PFSK-1 (cell line): ENCODE results near the gene NMNAT3.

ENCODE experiments used
- FOXP2 ChIP-seq: optimal IDR thresholded peaks from 2 replicates; pipeline ENCODE3; 2011; ENCODE audit warnings: borderline replicate concordance, control low read depth, inconsistent platforms; ENCODE audit not compliant: insufficient read depth; ENCODE audit errors: extremely low read length, extremely low read depth
- POLR2AphosphoS5 ChIP-seq: IDR thresholded peaks from 2 replicates; pipeline ENCODE4 v1.6.1; 2012; ENCODE audit warnings: low read depth, mild to moderate bottlenecking, control low read depth, low read length, moderate library complexity
- SIN3A ChIP-seq: IDR thresholded peaks from 2 replicates; pipeline ENCODE4 v1.6.1; 2012; ENCODE audit warnings: mild to moderate bottlenecking, low read length, moderate library complexity, borderline replicate concordance; ENCODE audit not compliant: insufficient read depth
- TAF1 ChIP-seq: IDR thresholded peaks from 2 replicates; pipeline ENCODE4 v1.6.1; 2012; ENCODE audit warnings: low read length, control low read depth, borderline replicate concordance; ENCODE audit not compliant: insufficient read depth
- TF ChIP-seq, protein P1 (sequence below), 2 experiments: IDR thresholded peaks; 2 replicates each; pipeline versions ENCODE4 v1.6.1 to v1.8.0; 2011 to 2012; ENCODE audit warnings: low read depth in 2 of 2, low read length in 2 of 2, control low read depth in 1 of 2, inconsistent platforms in 1 of 2, mild to moderate bottlenecking in 1 of 2, moderate library complexity in 1 of 2; ENCODE audit not compliant: insufficient read depth in 1 of 2

NMNAT3 gene

DNA sequence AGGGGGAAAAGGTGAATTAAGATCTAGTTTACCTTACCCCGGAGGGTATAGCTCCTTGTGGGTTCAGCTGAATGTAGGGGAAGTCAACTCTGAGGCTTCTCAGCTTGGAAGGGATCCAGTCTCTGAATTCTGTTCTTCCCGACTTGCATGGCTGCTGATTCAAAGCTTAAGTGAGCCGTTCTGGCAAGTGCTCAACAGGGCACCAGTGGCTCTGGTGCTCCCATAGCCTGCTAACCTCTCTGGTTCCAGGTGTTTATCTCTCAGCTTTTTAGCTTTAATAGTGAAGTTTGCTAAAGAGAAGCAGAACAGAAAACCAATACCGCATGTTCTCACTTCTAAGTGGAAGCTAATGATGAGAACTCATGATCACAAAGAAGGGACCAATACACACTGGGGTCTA lies 92.0 kb downstream of the NMNAT3 start:
- TF ChIP-seq POLR2AphosphoS5 (no peak), TAF1 (no peak), FOXP2 (no peak), SIN3A (no peak)
- TF ChIP-seq, protein P1, sequence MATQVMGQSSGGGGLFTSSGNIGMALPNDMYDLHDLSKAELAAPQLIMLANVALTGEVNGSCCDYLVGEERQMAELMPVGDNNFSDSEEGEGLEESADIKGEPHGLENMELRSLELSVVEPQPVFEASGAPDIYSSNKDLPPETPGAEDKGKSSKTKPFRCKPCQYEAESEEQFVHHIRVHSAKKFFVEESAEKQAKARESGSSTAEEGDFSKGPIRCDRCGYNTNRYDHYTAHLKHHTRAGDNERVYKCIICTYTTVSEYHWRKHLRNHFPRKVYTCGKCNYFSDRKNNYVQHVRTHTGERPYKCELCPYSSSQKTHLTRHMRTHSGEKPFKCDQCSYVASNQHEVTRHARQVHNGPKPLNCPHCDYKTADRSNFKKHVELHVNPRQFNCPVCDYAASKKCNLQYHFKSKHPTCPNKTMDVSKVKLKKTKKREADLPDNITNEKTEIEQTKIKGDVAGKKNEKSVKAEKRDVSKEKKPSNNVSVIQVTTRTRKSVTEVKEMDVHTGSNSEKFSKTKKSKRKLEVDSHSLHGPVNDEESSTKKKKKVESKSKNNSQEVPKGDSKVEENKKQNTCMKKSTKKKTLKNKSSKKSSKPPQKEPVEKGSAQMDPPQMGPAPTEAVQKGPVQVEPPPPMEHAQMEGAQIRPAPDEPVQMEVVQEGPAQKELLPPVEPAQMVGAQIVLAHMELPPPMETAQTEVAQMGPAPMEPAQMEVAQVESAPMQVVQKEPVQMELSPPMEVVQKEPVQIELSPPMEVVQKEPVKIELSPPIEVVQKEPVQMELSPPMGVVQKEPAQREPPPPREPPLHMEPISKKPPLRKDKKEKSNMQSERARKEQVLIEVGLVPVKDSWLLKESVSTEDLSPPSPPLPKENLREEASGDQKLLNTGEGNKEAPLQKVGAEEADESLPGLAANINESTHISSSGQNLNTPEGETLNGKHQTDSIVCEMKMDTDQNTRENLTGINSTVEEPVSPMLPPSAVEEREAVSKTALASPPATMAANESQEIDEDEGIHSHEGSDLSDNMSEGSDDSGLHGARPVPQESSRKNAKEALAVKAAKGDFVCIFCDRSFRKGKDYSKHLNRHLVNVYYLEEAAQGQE (IDR thresholded peaks at IDR 0.05; ENCODE audit: insufficient read depth in 1 of 2, low read depth in 2 of 2, low read length in 2 of 2) = no peak

DNA sequence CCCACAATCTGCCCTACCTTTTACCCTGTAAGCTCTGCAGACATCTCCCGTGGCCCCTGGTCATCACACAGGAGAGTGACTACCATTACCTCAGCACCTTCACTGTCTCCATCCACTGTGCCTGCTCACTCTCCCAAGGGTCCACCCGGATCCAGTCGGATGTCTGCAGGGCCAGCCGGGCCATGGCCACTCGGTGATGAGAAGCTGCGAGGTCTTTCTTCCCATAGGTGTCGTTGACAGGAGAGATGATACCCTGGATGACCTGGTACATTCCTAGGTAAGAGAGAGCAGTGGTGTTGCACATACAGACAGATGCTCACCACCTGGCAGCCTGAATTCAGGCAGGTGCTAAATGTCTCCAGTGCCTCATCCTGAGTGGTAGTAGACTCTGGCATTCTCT lies 99.0 kb downstream of the NMNAT3 start:
- TF ChIP-seq, protein P1 (IDR thresholded peaks at IDR 0.05; ENCODE audit: insufficient read depth in 1 of 2, low read depth in 2 of 2, low read length in 2 of 2) = no peak
- TF ChIP-seq FOXP2 (no peak), POLR2AphosphoS5 (no peak), TAF1 (no peak)

- TF ChIP-seq, protein P1 (IDR thresholded peaks at IDR 0.05; ENCODE audit: insufficient read depth in 1 of 2, low read depth in 2 of 2, low read length in 2 of 2) = no peak
- no peak for TF ChIP-seq FOXP2
- TF ChIP-seq POLR2AphosphoS5 = no peak
These were observed 99.9 kb downstream of the NMNAT3 start for GRCh38 chr3:139577909-139578308.

DNA sequence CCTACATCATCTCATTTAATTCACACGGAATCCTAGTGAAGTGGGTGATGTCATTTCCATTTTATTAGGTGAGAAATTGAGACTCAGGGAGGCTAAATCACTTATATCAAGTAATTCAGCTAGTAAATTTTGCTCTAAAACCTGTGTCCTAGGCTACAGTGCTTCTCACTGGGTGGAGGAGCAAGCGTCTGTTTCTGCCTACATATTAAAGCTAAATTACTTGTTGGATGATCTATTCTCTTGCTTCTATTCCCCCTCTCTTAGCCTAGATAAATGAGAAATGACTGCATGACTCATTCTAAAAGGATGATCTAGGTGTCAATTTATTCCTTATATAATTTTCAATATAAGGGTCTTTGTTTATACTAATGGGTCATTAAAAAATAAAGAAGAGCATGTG lies 100.4 kb downstream of the NMNAT3 start:
- no peak for TF ChIP-seq SIN3A
- TF ChIP-seq, protein P1 (IDR thresholded peaks at IDR 0.05; ENCODE audit: insufficient read depth in 1 of 2, low read depth in 2 of 2, low read length in 2 of 2) = no peak
- no peak for TF ChIP-seq FOXP2
- no peak for TF ChIP-seq POLR2AphosphoS5
- TF ChIP-seq TAF1 = no peak
